Measurements from ENCODE around the gene REV1. TPM values are rescaled to one million over a fixed set of nuclear protein-coding genes. Genes with fewer than 3 reads are reported as not detected.
A peak's percentile ranks its signal among the peaks of the same experiment; 100 is the strongest.

REV1 gene
- 10 to 100 TPM; 22.6 to 30.6 TPM for total RNA-seq

DNA sequence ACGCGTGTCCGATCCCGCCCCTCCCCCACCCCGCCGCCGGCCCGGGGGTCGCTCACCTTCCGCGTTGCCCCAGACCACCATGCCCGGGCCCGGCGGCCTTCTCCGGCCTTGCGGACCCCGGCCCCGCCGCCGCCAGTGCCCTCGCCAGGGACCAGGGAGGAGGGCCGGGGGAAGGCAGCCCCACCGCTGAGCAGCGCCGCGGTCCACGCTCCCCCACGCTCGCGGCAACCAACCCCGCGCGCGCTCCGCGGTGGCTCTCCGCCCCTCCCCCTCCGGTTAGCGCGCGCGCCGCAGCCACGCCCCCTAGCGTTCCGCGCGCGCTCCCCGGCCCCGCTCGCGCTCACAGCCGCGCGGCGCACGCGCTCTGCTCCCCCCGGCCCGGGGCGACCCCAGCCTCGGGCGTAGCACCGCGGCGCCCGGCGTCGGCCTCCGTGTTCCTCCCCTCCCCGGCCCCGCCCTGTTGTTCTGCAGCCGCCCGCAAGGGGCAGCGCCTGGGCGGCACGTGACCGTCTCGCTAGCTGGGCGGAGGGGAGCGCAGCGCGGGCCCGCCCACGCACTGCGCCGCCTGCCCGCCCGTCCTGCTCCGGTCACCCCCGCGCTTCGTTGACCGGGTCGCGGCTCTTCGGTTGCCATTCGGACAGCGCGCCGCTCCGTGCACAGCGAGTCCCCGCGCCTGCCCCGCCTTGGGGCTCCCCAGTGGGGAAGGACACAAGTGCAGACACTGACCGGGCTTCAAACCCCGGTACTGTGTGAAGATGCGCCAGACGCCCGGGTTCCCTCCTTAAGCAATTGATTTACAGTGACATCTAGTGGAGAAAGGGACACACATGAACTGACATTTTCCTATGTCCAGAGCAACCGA lies at the start of gene REV1:
Gene REV1, minus strand, starts transcription at position 257 of the 862 bp plus-strand sequence. CDS start 25,042 bp downstream, outside the sequence.
- DNase-seq = peak; percentile 95
- H3K9me3 Mint-ChIP-seq = no peaks in the 10 kb centered on the region
- intact Hi-C loops (cut with micrococcal nuclease) = loop anchor here (1.0 to 10.0 kb wide), 6 partner anchors 55 to 405 kb away; partner anchors contain the start of genes C2orf15, MITD1, MRPL30 and TXNDC9
- ChIA-PET CTCF (interaction anchor here (0.6 to 1.7 kb wide), 11 partner anchors 11 to 917 kb away, joined by 3 to 18 read pairs (median 3); partner anchors contain the start of genes EIF5B and TXNDC9), POLR2A (no interaction called here)
- peaks cover 32% of the 10 kb centered on the region for H3K4me1 Mint-ChIP-seq (ENCODE audit: low read depth)
- peak within 1 kb of the TSS; percentile 91 for H3K27ac Mint-ChIP-seq
- H3K4me3 Mint-ChIP-seq = peak within 1 kb of the TSS; percentile 97
- no peaks in the 10 kb centered on the region for H3K27me3 Mint-ChIP-seq
- H3K36me3 Mint-ChIP-seq = peaks cover 4% of the 10 kb centered on the region

GRCh38 chr2:99537910-99538485 lies 48.2 kb upstream of the REV1 start:
- H3K4me3 Mint-ChIP-seq = no peak overlapping the region
- intact Hi-C loops (cut with micrococcal nuclease) = no loop called here
- ChIA-PET POLR2A (no interaction called here), CTCF (no interaction called here)
- no peaks in the 10 kb centered on the region for H3K4me1 Mint-ChIP-seq (ENCODE audit: low read depth)
- H3K27me3 Mint-ChIP-seq = peaks cover 5% of the 10 kb centered on the region
- no peak for DNase-seq
- H3K27ac Mint-ChIP-seq = no peak overlapping the region
- H3K9me3 Mint-ChIP-seq = peaks cover 7% of the 10 kb centered on the region
- H3K36me3 Mint-ChIP-seq = no peaks in the 10 kb centered on the region

- Mint-ChIP-seq H3K4me3 (no peak overlapping the region), H3K9me3 (no peaks in the 10 kb centered on the region), H3K36me3 (no peaks in the 10 kb centered on the region), H3K27me3 (peaks cover 6% of the 10 kb centered on the region), H3K27ac (no peak overlapping the region), H3K4me1 (ENCODE audit: low read depth) (no peaks in the 10 kb centered on the region)
- ChIA-PET CTCF (no interaction called here), POLR2A (no interaction called here)
- DNase-seq = no peak
- intact Hi-C loops (cut with micrococcal nuclease) = no loop called here
These were observed 34.2 kb upstream of the REV1 start for GRCh38 chr2:99524056-99524455.

- H3K4me1 Mint-ChIP-seq (ENCODE audit: low read depth) = no peaks in the 10 kb centered on the region
These were observed 32.3 kb upstream of the REV1 start for GRCh38 chr2:99522157-99522556.

GRCh38 chr2:99520813-99521212 lies 31.0 kb upstream of the REV1 start:
- DNase-seq = no peak
- Mint-ChIP-seq H3K27me3 (peaks cover 8% of the 10 kb centered on the region), H3K36me3 (no peaks in the 10 kb centered on the region), H3K4me3 (no peak overlapping the region), H3K27ac (no peak overlapping the region), H3K9me3 (no peaks in the 10 kb centered on the region), H3K4me1 (ENCODE audit: low read depth) (no peaks in the 10 kb centered on the region)
- POLR2A ChIA-PET = no interaction called here
- intact Hi-C loops (cut with micrococcal nuclease) = no loop called here
- CTCF ChIA-PET = no interaction called here

More at GRCh38 chr2:99522157-99522556, 32.3 kb upstream of the REV1 start:
- H3K27me3 Mint-ChIP-seq = peaks cover 8% of the 10 kb centered on the region
- H3K9me3 Mint-ChIP-seq = no peaks in the 10 kb centered on the region
- ChIA-PET POLR2A (no interaction called here), CTCF (no interaction called here)
- H3K36me3 Mint-ChIP-seq = no peaks in the 10 kb centered on the region
- no peak overlapping the region for H3K4me3 Mint-ChIP-seq
- no peak overlapping the region for H3K27ac Mint-ChIP-seq
- no peak for DNase-seq
- intact Hi-C loops (cut with micrococcal nuclease) = no loop called here

GRCh38 chr2:99520195-99520594 lies 30.4 kb upstream of the REV1 start:
- H3K27me3 Mint-ChIP-seq = peaks cover 8% of the 10 kb centered on the region
- CTCF ChIA-PET = no interaction called here
- no peaks in the 10 kb centered on the region for H3K9me3 Mint-ChIP-seq

GRCh38 chr2:99514357-99514756 lies 24.5 kb upstream of the REV1 start:
- no peak for DNase-seq
- POLR2A ChIA-PET = no interaction called here
- CTCF ChIA-PET = interaction anchor here (0.6 kb wide), 1 partner anchor 372 kb away, joined by 3 read pairs; no protein-coding TSS in a partner anchor
- H3K27ac Mint-ChIP-seq = no peak overlapping the region
- intact Hi-C loops (cut with micrococcal nuclease) = no loop called here
- no peaks in the 10 kb centered on the region for H3K9me3 Mint-ChIP-seq
- H3K27me3 Mint-ChIP-seq = peaks cover 5% of the 10 kb centered on the region
- no peak overlapping the region for H3K4me3 Mint-ChIP-seq
- H3K36me3 Mint-ChIP-seq = no peaks in the 10 kb centered on the region
- H3K4me1 Mint-ChIP-seq (ENCODE audit: low read depth) = no peaks in the 10 kb centered on the region

More at GRCh38 chr2:99520195-99520594, 30.4 kb upstream of the REV1 start:
- no peak overlapping the region for H3K27ac Mint-ChIP-seq
- no peaks in the 10 kb centered on the region for H3K4me1 Mint-ChIP-seq (ENCODE audit: low read depth)
- no peak for DNase-seq
- no peaks in the 10 kb centered on the region for H3K36me3 Mint-ChIP-seq
- intact Hi-C loops (cut with micrococcal nuclease) = no loop called here
- no peak overlapping the region for H3K4me3 Mint-ChIP-seq
- POLR2A ChIA-PET = no interaction called here

GRCh38 chr2:99512181-99512591 lies 22.4 kb upstream of the REV1 start:
- no peaks in the 10 kb centered on the region for H3K27me3 Mint-ChIP-seq
- H3K4me3 Mint-ChIP-seq = no peak overlapping the region
- no peak overlapping the region for H3K27ac Mint-ChIP-seq
- H3K4me1 Mint-ChIP-seq (ENCODE audit: low read depth) = no peaks in the 10 kb centered on the region
- intact Hi-C loops (cut with micrococcal nuclease) = no loop called here
- H3K9me3 Mint-ChIP-seq = no peaks in the 10 kb centered on the region
- ChIA-PET POLR2A (interaction anchor here (0.7 kb wide), 1 partner anchor 21 kb away, joined by 3 read pairs; no protein-coding TSS in a partner anchor), CTCF (no interaction called here)
- no peaks in the 10 kb centered on the region for H3K36me3 Mint-ChIP-seq
- no peak for DNase-seq

DNA sequence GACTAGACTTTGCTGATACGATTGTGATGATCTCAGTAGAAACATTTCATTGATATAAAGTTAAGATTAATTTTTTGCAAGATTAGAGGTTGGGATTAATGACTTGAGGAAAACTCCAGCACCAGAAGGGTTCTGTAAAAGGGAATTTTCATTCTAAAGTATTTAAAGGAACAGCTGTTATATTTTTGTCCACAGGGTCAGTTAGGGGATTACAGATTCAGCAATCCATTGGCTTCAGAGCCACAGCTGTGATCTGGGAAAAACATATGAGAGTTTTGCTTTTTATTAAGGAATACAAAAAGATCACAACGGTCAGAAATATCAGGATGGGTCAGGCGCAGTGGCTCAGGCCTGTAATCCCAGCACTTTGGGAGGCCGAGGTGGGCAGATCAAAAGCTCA lies 19.6 kb upstream of the REV1 start:
- peaks cover 11% of the 10 kb centered on the region for H3K4me1 Mint-ChIP-seq (ENCODE audit: low read depth)
- no peaks in the 10 kb centered on the region for H3K27me3 Mint-ChIP-seq
- POLR2A ChIA-PET = no interaction called here
- no peaks in the 10 kb centered on the region for H3K36me3 Mint-ChIP-seq
- H3K27ac Mint-ChIP-seq = no peak overlapping the region
- intact Hi-C loops (cut with micrococcal nuclease) = no loop called here
- no peak overlapping the region for H3K4me3 Mint-ChIP-seq
- no peak for DNase-seq
- CTCF ChIA-PET = no interaction called here
- H3K9me3 Mint-ChIP-seq = no peaks in the 10 kb centered on the region

DNA sequence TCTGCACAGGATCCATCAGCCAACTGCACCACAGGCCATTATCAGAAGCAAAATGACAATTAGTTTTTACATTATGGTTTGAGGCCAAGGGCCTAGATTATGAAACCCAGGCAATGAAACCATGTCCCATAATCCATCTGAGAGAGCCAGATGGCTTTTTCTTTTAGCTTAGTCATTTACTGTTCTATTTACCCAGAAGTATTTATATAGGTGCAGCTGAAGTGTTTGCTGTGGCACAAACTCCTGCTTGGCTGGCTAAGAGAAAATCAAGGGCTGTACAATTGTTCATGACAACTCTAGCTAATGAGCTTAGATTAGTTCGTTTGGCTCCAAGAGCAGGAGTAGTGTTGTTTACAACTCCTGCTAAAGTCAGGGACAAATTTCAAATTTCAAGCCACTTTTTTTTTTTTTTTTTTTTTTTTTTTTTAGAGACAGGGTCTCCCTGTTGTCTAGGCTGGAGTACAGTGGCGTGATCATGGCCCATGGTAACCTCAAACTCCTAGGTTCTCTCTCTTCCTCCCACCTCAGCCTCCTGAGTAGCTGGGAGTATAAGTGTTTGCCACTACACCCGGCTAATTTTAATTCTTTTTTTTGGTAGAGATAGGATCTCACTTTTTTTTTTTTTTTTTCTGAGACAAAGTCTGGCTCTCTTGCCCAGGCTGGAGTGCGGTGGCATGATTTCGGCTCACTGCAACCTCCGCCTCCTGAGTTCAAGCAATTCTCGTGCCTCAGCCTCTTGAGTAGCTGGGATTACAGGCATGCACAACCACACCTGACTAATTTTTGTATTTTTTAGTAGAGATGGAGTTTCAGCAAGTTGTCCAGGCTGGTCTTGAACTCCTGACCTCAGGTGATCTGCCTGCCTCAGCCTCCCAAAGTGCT lies 18.4 kb upstream of the REV1 start:
- Mint-ChIP-seq H3K4me1 (ENCODE audit: low read depth) (peaks cover 18% of the 10 kb centered on the region), H3K27me3 (no peaks in the 10 kb centered on the region), H3K36me3 (no peaks in the 10 kb centered on the region), H3K4me3 (no peak overlapping the region), H3K27ac (no peak overlapping the region), H3K9me3 (no peaks in the 10 kb centered on the region)
- ChIA-PET POLR2A (no interaction called here), CTCF (interaction anchor here (0.5 kb wide), 1 partner anchor 41 kb away, joined by 3 read pairs; no protein-coding TSS in a partner anchor)
- no peak for DNase-seq
- intact Hi-C loops (cut with micrococcal nuclease) = no loop called here

DNA sequence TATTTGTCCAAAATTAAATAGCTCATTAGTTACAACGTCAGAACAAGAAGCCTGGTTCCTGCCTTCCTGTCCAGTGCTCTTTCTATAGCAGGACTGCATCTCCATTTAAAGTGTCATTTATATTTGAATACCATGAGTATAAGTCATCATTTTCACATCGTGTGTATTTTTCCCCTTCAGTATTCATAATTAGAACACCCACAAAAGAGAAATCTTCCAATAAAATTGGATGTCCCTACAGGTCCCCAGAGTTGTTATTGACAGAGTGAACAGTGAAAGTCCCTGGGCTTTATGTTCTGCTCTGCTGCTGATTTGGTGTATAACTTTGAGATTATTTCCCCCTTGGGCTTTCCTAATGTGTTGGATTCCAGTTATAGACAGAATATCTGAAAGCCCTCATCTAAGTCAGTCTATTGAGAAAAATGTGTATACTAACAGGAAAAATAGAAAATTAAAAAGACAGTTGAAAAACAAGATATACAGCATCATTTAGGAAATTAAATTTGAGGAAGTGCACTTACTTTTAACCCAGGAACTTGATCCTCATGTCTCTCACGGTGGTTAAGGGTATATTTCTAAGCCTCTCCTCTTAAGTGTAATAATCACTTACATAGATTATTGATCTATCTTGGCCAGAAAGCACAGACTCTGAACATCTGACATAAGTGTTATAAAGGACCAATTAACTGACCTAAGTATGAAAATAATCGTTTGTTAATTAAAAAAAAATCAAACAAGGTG lies 15.2 kb upstream of the REV1 start:
- no peak overlapping the region for H3K4me3 Mint-ChIP-seq
- peaks cover 18% of the 10 kb centered on the region for H3K4me1 Mint-ChIP-seq (ENCODE audit: low read depth)
- H3K9me3 Mint-ChIP-seq = no peaks in the 10 kb centered on the region
- H3K36me3 Mint-ChIP-seq = no peaks in the 10 kb centered on the region
- CTCF ChIA-PET = no interaction called here
- POLR2A ChIA-PET = no interaction called here
- intact Hi-C loops (cut with micrococcal nuclease) = no loop called here
- H3K27ac Mint-ChIP-seq = no peak overlapping the region
- peaks cover under 1% of the 10 kb centered on the region for H3K27me3 Mint-ChIP-seq
- DNase-seq = no peak

Measured in activated CD4-positive, alpha-beta memory T cell treated with anti-CD3 and anti-CD28 coated beads for 36 hours (primary cell).